Measurements from ENCODE around the gene KAZN.

DNA sequence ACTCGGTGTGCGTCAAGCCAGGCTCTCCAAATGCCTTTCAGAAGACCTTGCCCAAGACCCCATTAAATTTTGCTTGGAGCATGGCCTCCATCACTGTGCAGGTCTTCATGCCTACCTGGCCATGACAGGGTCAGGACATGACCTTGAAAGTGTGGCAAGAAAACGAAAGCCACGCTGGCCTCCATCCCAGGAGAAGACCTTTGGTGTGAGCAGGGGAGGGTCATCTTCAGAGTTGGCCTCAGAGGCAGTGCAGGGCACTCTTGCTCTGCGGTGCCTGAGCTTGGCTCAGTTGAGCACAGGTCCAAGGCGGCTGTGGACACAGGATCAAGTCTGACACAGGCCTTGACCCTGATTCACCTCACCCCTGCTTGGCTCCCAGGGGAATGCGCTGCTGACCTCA lies 373.6 kb downstream of the KAZN start:
- TF ChIP-seq, protein P1, sequence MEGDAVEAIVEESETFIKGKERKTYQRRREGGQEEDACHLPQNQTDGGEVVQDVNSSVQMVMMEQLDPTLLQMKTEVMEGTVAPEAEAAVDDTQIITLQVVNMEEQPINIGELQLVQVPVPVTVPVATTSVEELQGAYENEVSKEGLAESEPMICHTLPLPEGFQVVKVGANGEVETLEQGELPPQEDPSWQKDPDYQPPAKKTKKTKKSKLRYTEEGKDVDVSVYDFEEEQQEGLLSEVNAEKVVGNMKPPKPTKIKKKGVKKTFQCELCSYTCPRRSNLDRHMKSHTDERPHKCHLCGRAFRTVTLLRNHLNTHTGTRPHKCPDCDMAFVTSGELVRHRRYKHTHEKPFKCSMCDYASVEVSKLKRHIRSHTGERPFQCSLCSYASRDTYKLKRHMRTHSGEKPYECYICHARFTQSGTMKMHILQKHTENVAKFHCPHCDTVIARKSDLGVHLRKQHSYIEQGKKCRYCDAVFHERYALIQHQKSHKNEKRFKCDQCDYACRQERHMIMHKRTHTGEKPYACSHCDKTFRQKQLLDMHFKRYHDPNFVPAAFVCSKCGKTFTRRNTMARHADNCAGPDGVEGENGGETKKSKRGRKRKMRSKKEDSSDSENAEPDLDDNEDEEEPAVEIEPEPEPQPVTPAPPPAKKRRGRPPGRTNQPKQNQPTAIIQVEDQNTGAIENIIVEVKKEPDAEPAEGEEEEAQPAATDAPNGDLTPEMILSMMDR (IDR thresholded peaks at IDR 0.05): no peak
- TF ChIP-seq POLR2A (IDR thresholded peaks at IDR 0.05): no peak
